Measurements from ENCODE around the gene SH3D21.
A peak's percentile ranks its signal among the peaks of the same experiment; 100 is the strongest.

Gene SH3D21

GRCh38 chr1:36306210-36306901 is at the start of gene SH3D21:
TSS of gene SH3D21 (plus strand) at chr1:36306368. CDS start at chr1:36306421, 53 bp downstream.
- peak; percentile 60 to 69 for DNase-seq

GRCh38 chr1:36256558-36257374 is 49.4 kb upstream of the SH3D21 start:
- no peak for DNase-seq

- peak in 1 of 2 experiments; percentile 31 for DNase-seq
These were observed 48.8 kb upstream of the SH3D21 start for GRCh38 chr1:36257375-36257767.

- no peak for DNase-seq
These were observed 47.2 kb upstream of the SH3D21 start for GRCh38 chr1:36258960-36259344.

GRCh38 chr1:36268981-36269380 is 37.2 kb upstream of the SH3D21 start:
- DNase-seq = no peak

- no peak for DNase-seq
These were observed 36.7 kb upstream of the SH3D21 start for GRCh38 chr1:36269408-36269838.

- DNase-seq = no peak
These were observed 33.1 kb upstream of the SH3D21 start for GRCh38 chr1:36273024-36273423.

GRCh38 chr1:36274201-36274600 is 32.0 kb upstream of the SH3D21 start:
- no peak for DNase-seq

- DNase-seq = no peak
These were observed 29.5 kb upstream of the SH3D21 start for GRCh38 chr1:36276688-36277087.

GRCh38 chr1:36279110-36279788 is 26.9 kb upstream of the SH3D21 start:
- DNase-seq = no peak

- no peak for DNase-seq
These were observed 26.3 kb upstream of the SH3D21 start for GRCh38 chr1:36279789-36280296.

- no peak for DNase-seq
These were observed 22.1 kb upstream of the SH3D21 start for GRCh38 chr1:36284061-36284460.

GRCh38 chr1:36284517-36284916 is 21.7 kb upstream of the SH3D21 start:
- no peak for DNase-seq

GRCh38 chr1:36285443-36286101 is 20.6 kb upstream of the SH3D21 start:
- DNase-seq = peak; percentile 45 to 63

GRCh38 chr1:36286802-36287201 is 19.4 kb upstream of the SH3D21 start:
- no peak for DNase-seq

GRCh38 chr1:36287595-36287994 is 18.6 kb upstream of the SH3D21 start:
- DNase-seq = no peak

- no peak for DNase-seq
These were observed 10.8 kb upstream of the SH3D21 start for GRCh38 chr1:36295390-36295789.

GRCh38 chr1:36297062-36297461 is 9.1 kb upstream of the SH3D21 start:
- DNase-seq = no peak

GRCh38 chr1:36298640-36299039 is 7.5 kb upstream of the SH3D21 start:
- no peak for DNase-seq

- DNase-seq = no peak
These were observed 5.6 kb upstream of the SH3D21 start for GRCh38 chr1:36300526-36300925.

GRCh38 chr1:36301220-36301619 is 4.9 kb upstream of the SH3D21 start:
- DNase-seq = no peak

GRCh38 chr1:36303244-36303643 is 2.9 kb upstream of the SH3D21 start:
- no peak for DNase-seq
